NCI-H2171 treated with DMSO at 0.1 percent for 48 hours (cell line): ENCODE measurements around the gene GOLGA6L22.
"Not testable (repeated sequence)": the region's sequence is repeated elsewhere in the genome, so short reads cannot be mapped to it uniquely, and the experiment has no call there.

Experiments
- DNase-seq: peaks from one replicate; lab custom pipeline; 2025; lab: John Stamatoyannopoulos, UW

GOLGA6L22 gene

GRCh38 chr15:22458603-22459002 lies at the start of gene GOLGA6L22:
TSS of gene GOLGA6L22 (plus strand) at chr15:22458903. CDS start at chr15:22458994, 91 bp downstream.
- not testable (repeated sequence) for DNase-seq

GRCh38 chr15:22417288-22417687 lies 41.4 kb upstream of the GOLGA6L22 start:
- DNase-seq = not testable (repeated sequence)

- not testable (repeated sequence) for DNase-seq
Measured at GRCh38 chr15:22417795-22418194, 40.9 kb upstream of the GOLGA6L22 start.

- not testable (repeated sequence) for DNase-seq
Measured at GRCh38 chr15:22418212-22418611, 40.5 kb upstream of the GOLGA6L22 start.

DNA sequence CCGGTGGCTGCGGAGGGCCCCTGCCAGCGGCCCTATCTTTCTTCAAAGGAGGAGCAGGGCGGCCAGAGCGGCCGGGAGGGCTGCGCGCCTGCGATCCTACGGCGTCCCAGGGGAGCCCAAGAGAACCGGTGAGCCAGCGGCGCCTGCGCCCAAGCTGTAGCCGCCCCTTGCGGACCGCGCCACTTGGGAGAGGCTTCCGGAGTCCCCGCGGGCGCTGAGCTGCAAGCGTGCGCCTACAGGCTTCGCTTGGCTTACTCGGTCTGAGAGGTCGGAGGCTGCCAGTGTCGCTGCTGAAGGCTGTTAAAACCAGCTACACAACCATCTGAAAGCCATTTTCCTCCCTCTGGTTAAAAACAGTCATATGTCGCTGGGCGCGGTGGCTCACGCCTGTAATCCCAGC lies 40.0 kb upstream of the GOLGA6L22 start:
- not testable (repeated sequence) for DNase-seq

DNA sequence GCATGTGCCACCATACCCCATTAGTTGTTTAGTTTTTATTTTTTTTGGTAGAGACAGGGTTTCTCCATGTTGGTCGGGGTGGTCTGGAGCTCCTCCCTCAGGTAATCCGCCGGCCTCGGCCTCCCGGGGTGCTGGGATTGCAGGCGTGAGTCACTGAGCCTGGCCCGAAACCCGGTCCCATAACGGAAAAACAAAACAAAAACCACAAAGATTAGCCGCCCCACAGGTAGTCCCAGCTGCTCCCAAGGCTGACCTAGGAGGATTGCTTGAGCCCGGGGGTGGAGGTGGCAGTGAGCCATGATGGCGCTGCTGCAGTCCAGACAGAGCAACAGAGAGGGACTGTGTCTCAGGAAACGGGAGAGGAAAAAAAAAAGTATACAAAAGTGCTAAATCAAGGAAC lies 38.4 kb upstream of the GOLGA6L22 start:
- DNase-seq = not testable (repeated sequence)

DNA sequence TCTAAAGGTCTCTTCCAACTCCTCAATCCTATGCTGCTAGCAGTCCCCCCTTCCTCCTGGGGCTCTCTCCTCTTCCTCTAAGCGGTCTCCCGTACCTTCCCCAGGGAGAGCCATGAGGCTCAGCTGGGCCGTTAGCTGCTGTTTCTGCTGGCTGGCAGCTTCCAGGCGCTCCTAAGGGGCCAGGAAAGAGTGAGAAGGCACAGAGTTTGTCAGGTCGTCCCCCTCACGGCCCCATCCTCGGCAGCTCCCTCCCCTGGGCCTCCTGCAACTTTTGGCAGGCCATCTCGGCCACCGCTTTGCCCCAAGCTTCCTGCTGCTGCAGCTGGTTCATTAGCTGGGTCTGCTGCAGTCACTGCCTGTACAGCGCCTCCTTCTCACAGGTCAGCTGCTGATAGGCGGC lies 29.3 kb upstream of the GOLGA6L22 start:
- not testable (repeated sequence) for DNase-seq

- DNase-seq = not testable (repeated sequence)
Measured at GRCh38 chr15:22431687-22432086, 27.0 kb upstream of the GOLGA6L22 start.

GRCh38 chr15:22494490-22495113 lies 35.9 kb downstream of the GOLGA6L22 start:
- not testable (repeated sequence) for DNase-seq

DNA sequence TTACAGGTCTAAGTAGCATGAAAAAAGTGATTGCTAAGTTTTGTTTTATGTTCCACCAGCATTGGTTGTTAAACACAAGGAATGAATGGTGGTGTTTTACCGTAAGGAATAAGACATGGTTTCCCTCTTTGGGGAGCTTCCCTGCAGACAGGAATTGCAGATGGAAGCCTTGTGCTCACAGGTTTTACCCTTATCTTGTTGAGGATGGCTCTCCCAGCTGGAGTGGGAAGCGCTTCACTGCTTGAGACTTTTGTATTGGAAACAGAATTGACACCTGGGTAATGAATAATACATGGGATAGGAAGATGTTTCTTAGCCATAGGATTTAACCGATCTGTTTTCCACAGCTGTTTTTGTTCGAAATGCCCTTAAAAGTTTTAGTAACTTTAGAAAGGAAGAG lies 38.5 kb downstream of the GOLGA6L22 start:
- not testable (repeated sequence) for DNase-seq

DNA sequence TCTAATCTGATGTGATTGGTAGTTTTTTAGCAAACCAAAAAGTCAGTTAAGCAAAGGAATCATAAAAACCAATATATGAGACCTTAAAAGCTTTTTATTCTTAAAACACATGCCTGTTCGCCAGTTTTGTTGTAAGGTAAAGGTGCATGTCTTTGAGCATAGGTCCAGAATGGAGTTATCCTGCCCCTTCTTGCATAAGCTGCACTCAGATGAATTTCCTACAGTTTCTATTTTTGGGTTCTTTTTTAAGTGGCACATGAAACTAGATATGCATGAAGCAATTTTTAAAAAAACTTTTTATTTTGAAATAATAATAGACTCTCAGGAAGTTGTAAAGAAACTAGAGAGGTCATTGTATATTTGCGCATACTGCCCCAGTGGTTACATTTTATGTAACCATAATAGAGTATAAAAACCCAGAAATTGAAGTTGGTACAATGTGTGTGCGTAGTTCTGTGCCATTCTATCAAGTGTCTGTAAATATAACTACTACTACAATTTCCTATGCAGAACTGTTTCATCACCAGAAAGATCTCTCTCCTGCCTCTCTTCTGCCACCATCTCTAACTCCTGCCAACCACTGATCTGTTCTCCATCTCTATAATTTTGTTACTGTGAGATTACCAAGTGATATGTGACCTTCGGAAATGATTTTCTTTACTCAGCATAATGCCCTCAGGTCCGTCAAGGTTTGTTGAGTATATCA lies 39.7 kb downstream of the GOLGA6L22 start:
- DNase-seq = not testable (repeated sequence)

DNA sequence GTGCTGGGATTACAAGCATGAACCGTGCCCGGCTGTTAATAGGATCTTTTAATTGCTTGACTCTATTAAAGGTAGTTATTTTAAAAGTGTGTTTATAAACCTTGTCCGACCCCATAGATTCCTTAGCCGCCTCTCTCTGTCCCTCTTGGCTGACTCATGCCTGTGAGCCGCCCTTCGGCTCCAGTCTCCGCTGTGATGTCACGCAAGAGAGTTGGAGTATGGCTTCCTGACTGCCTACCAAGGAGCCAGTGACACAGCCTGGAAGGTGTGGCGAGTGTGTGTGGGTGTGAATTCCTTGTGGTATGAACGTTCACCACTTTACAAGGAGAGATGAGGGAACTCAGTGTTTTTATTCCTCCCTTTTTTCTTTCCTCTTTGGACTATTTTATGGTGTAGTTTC lies 43.6 kb downstream of the GOLGA6L22 start:
- not testable (repeated sequence) for DNase-seq

- DNase-seq = not testable (repeated sequence)
Measured at GRCh38 chr15:22506959-22507358, 48.3 kb downstream of the GOLGA6L22 start.

GRCh38 chr15:22516140-22516539 lies 57.4 kb downstream of the GOLGA6L22 start:
- not testable (repeated sequence) for DNase-seq
